Neural cell (in vitro differentiated cells): ENCODE results near the gene PDE4D.

Source experiments
- EP300 ChIP-seq: fragments of 450-650 bp; conservative IDR thresholded peaks from 2 replicates; pipeline ENCODE4 v1.6.1; 2014; ENCODE audit warnings: antibody characterized with exemption, mild to moderate bottlenecking, moderate library complexity; ENCODE audit not compliant: poor library complexity, severe bottlenecking
- MXI1 ChIP-seq: fragments of 450-650 bp; conservative IDR thresholded peaks from 2 replicates; pipeline ENCODE4 v1.6.1; 2014; ENCODE audit warnings: antibody characterized with exemption, mild to moderate bottlenecking; ENCODE audit not compliant: poor library complexity, severe bottlenecking
- POLR2AphosphoS5 ChIP-seq: IDR thresholded peaks from 2 replicates; pipeline ENCODE4 v1.6.1; 2012
- SMC3 ChIP-seq: fragments of 450-650 bp; conservative IDR thresholded peaks from 2 replicates; pipeline ENCODE4 v1.6.1; 2014; ENCODE audit warnings: antibody characterized with exemption, mild to moderate bottlenecking, moderate library complexity; ENCODE audit not compliant: poor library complexity
- TAF1 ChIP-seq: IDR thresholded peaks from 2 replicates; pipeline ENCODE4 v1.6.1; 2012; ENCODE audit warnings: low read depth
- TF ChIP-seq, protein P1 (sequence below): fragments of 450-650 bp; IDR thresholded peaks from 2 replicates; pipeline ENCODE4 v1.5.1; 2014; ENCODE audit warnings: antibody characterized with exemption, mild to moderate bottlenecking, moderate library complexity; ENCODE audit not compliant: poor library complexity, severe bottlenecking
- TF ChIP-seq, protein P2 (sequence below): IDR thresholded peaks from 2 replicates; pipeline ENCODE4 v1.6.1; 2012; ENCODE audit warnings: borderline replicate concordance

- TF ChIP-seq, protein P1, sequence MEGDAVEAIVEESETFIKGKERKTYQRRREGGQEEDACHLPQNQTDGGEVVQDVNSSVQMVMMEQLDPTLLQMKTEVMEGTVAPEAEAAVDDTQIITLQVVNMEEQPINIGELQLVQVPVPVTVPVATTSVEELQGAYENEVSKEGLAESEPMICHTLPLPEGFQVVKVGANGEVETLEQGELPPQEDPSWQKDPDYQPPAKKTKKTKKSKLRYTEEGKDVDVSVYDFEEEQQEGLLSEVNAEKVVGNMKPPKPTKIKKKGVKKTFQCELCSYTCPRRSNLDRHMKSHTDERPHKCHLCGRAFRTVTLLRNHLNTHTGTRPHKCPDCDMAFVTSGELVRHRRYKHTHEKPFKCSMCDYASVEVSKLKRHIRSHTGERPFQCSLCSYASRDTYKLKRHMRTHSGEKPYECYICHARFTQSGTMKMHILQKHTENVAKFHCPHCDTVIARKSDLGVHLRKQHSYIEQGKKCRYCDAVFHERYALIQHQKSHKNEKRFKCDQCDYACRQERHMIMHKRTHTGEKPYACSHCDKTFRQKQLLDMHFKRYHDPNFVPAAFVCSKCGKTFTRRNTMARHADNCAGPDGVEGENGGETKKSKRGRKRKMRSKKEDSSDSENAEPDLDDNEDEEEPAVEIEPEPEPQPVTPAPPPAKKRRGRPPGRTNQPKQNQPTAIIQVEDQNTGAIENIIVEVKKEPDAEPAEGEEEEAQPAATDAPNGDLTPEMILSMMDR = no peak
- TF ChIP-seq POLR2AphosphoS5 (no peak), EP300 (no peak), TAF1 (no peak), SMC3 (no peak), MXI1 (no peak)
- TF ChIP-seq, protein P2, sequence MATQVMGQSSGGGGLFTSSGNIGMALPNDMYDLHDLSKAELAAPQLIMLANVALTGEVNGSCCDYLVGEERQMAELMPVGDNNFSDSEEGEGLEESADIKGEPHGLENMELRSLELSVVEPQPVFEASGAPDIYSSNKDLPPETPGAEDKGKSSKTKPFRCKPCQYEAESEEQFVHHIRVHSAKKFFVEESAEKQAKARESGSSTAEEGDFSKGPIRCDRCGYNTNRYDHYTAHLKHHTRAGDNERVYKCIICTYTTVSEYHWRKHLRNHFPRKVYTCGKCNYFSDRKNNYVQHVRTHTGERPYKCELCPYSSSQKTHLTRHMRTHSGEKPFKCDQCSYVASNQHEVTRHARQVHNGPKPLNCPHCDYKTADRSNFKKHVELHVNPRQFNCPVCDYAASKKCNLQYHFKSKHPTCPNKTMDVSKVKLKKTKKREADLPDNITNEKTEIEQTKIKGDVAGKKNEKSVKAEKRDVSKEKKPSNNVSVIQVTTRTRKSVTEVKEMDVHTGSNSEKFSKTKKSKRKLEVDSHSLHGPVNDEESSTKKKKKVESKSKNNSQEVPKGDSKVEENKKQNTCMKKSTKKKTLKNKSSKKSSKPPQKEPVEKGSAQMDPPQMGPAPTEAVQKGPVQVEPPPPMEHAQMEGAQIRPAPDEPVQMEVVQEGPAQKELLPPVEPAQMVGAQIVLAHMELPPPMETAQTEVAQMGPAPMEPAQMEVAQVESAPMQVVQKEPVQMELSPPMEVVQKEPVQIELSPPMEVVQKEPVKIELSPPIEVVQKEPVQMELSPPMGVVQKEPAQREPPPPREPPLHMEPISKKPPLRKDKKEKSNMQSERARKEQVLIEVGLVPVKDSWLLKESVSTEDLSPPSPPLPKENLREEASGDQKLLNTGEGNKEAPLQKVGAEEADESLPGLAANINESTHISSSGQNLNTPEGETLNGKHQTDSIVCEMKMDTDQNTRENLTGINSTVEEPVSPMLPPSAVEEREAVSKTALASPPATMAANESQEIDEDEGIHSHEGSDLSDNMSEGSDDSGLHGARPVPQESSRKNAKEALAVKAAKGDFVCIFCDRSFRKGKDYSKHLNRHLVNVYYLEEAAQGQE = no peak
Observed at GRCh38 chr5:59423021-59423420, 470.5 kb downstream of the PDE4D start.
